ENCODE data around the gene SUCO. TPM values are rescaled to one million over a fixed set of nuclear protein-coding genes. Genes with fewer than 3 reads are reported as not detected.

SUCO gene
- total and polyA plus RNA-seq, 2 donors (not counting 3 experiments of a cell fraction or from before 2014, with no cell fraction given), result 5.1 to 27.2 TPM

GRCh38 chr1:172628401-172628800 is 95.5 kb downstream of the SUCO start:
- no TSS peak for BruUV-seq (replicated peaks)
- Histone ChIP-seq H3K27me3 (ENCODE audit: control insufficient read depth in 2 of 2, insufficient read depth in 2 of 2, low read length in 2 of 2) (no peaks in the 10 kb centered on the region), H3K4me1 (ENCODE audit: control insufficient read depth, extremely low read depth, insufficient read depth, low read length) (no peaks in the 10 kb centered on the region), H3K9me3 (replicated peaks; ENCODE audit: control insufficient read depth, insufficient read depth, low read length) (no peaks in the 10 kb centered on the region), H4K20me1 (replicated peaks; ENCODE audit: control insufficient read depth, extremely low read depth, insufficient read depth, low read length) (no peaks in the 10 kb centered on the region), H3K9me1 (replicated peaks; ENCODE audit: control insufficient read depth, extremely low read depth, insufficient read depth, low read length) (no peaks in the 10 kb centered on the region), H3K9ac (replicated peaks; ENCODE audit: extremely low read depth, insufficient read depth, low read length) (no peak overlapping the region), H2AFZ (ENCODE audit: low read depth, low read length) (no peak overlapping the region), H3K27ac (ENCODE audit: insufficient read depth, low read depth, low read length) (no peak overlapping the region), H3K4me2 (ENCODE audit: insufficient read depth, low read length) (no peak overlapping the region), H3K36me3 (ENCODE audit: control insufficient read depth in 2 of 2, extremely low read depth in 1 of 2, insufficient read depth in 2 of 2, low read length in 2 of 2) (no peaks in the 10 kb centered on the region), H3K4me3 (replicated peaks in 1 of 3; ENCODE audit: insufficient read depth in 1 of 3, low read depth in 1 of 3, low read length in 3 of 3) (no peak overlapping the region), H3K79me2 (ENCODE audit: control insufficient read depth, insufficient read depth, low read length) (no peaks in the 10 kb centered on the region)
- TF ChIP-seq GATA2 (IDR thresholded peaks at IDR 0.05; ENCODE audit: insufficient read depth, insufficient read length, low read depth, low read length), result no peak
- TF ChIP-seq, protein P1, sequence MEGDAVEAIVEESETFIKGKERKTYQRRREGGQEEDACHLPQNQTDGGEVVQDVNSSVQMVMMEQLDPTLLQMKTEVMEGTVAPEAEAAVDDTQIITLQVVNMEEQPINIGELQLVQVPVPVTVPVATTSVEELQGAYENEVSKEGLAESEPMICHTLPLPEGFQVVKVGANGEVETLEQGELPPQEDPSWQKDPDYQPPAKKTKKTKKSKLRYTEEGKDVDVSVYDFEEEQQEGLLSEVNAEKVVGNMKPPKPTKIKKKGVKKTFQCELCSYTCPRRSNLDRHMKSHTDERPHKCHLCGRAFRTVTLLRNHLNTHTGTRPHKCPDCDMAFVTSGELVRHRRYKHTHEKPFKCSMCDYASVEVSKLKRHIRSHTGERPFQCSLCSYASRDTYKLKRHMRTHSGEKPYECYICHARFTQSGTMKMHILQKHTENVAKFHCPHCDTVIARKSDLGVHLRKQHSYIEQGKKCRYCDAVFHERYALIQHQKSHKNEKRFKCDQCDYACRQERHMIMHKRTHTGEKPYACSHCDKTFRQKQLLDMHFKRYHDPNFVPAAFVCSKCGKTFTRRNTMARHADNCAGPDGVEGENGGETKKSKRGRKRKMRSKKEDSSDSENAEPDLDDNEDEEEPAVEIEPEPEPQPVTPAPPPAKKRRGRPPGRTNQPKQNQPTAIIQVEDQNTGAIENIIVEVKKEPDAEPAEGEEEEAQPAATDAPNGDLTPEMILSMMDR (IDR thresholded peaks at IDR 0.05; ENCODE audit: extremely low read depth in 1 of 2, insufficient read depth in 1 of 2, low read depth in 1 of 2, low read length in 2 of 2), result no peak
- TF ChIP-seq, protein P2, sequence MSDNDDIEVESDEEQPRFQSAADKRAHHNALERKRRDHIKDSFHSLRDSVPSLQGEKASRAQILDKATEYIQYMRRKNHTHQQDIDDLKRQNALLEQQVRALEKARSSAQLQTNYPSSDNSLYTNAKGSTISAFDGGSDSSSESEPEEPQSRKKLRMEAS (IDR thresholded peaks at IDR 0.05; ENCODE audit: insufficient read depth, insufficient read length), result no peak
- no peak for TF ChIP-seq POLR2A (IDR thresholded peaks at IDR 0.05; ENCODE audit: low read depth, low read length)
- no peak for TF ChIP-seq POLR2AphosphoS5 (IDR thresholded peaks at IDR 0.05; ENCODE audit: insufficient read depth, low read depth, low read length)
- no peak for FAIRE-seq
- DNase-seq (ENCODE audit: low read depth, low spot score), result no peak
- intact Hi-C loops (cut with micrococcal nuclease) (no loop called here), dilution Hi-C loops (cut with MboI; ENCODE audit: extremely low pct_ligation_motif_present, low sequenced_read_pairs) (no loop called here)
- ChIA-PET POLR2A (no interaction called here), CTCF (no interaction called here)

DNA sequence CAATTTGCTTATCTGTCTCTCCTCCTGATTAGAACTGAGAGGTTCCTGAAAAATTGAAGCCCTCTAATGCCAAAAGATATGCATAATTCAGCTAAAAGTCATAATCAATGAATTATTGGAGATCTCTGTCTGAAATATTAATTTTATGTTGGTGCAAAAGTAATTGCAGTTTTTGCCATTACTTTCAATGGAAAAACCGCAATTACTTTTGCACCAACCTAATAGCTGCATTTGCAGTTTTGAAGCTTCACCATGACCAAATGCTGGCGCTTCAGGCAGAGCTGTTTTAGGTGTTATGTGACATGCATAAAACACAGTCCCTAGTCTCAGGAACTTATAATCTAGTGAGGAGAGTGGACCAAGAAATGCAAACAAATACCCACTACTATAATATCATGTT is 96.2 kb downstream of the SUCO start:
- no peaks in the 10 kb centered on the region for H3K9me3 ChIP-seq (replicated peaks; ENCODE audit: control insufficient read depth, insufficient read depth, low read length)
- dilution Hi-C loops (cut with MboI; ENCODE audit: extremely low pct_ligation_motif_present, low sequenced_read_pairs), result no loop called here
- H3K4me2 ChIP-seq (ENCODE audit: insufficient read depth, low read length), result no peak overlapping the region
- BruUV-seq (replicated peaks), result no TSS peak
- POLR2A ChIA-PET, result no interaction called here
- no peaks in the 10 kb centered on the region for H3K9me1 ChIP-seq (replicated peaks; ENCODE audit: control insufficient read depth, extremely low read depth, insufficient read depth, low read length)
- FAIRE-seq (no peak), DNase-seq (ENCODE audit: low read depth, low spot score) (no peak)
- H3K9ac ChIP-seq (replicated peaks; ENCODE audit: extremely low read depth, insufficient read depth, low read length), result no peak overlapping the region
- no peaks in the 10 kb centered on the region for H4K20me1 ChIP-seq (replicated peaks; ENCODE audit: control insufficient read depth, extremely low read depth, insufficient read depth, low read length)
- CTCF ChIA-PET, result interaction anchor here (1.0 kb wide), 1 partner anchor 627 kb away, joined by 3 read pairs; no protein-coding TSS in a partner anchor
- H3K27ac ChIP-seq (ENCODE audit: insufficient read depth, low read depth, low read length), result no peak overlapping the region
- TF ChIP-seq, protein P2 (IDR thresholded peaks at IDR 0.05; ENCODE audit: insufficient read depth, insufficient read length), result no peak
- TF ChIP-seq GATA2 (IDR thresholded peaks at IDR 0.05; ENCODE audit: insufficient read depth, insufficient read length, low read depth, low read length) (no peak), JUN (IDR thresholded peaks at IDR 0.05; ENCODE audit: borderline replicate concordance, insufficient read depth, insufficient read length, low read depth) (no peak), POLR2AphosphoS5 (IDR thresholded peaks at IDR 0.05; ENCODE audit: insufficient read depth, low read depth, low read length) (no peak), FOS (IDR thresholded peaks at IDR 0.05; ENCODE audit: borderline replicate concordance, insufficient read depth, low read length) (no peak), MYC (IDR thresholded peaks at IDR 0.05; ENCODE audit: low read depth, low read length) (no peak), POLR2A (IDR thresholded peaks at IDR 0.05; ENCODE audit: low read depth, low read length) (no peak), EZH2 (IDR thresholded peaks at IDR 0.05; ENCODE audit: borderline replicate concordance, low read depth, low read length, severe bottlenecking) (no peak)
- TF ChIP-seq, protein P1 (IDR thresholded peaks at IDR 0.05; ENCODE audit: extremely low read depth in 1 of 2, insufficient read depth in 1 of 2, low read depth in 1 of 2, low read length in 2 of 2), result no peak
- no peaks in the 10 kb centered on the region for H3K36me3 ChIP-seq (ENCODE audit: control insufficient read depth in 2 of 2, extremely low read depth in 1 of 2, insufficient read depth in 2 of 2, low read length in 2 of 2)
- intact Hi-C loops (cut with micrococcal nuclease), result no loop called here
- no peaks in the 10 kb centered on the region for H3K4me1 ChIP-seq (ENCODE audit: control insufficient read depth, extremely low read depth, insufficient read depth, low read length)
- no peaks in the 10 kb centered on the region for H3K79me2 ChIP-seq (ENCODE audit: control insufficient read depth, insufficient read depth, low read length)
- no peak overlapping the region for H3K4me3 ChIP-seq (replicated peaks in 1 of 3; ENCODE audit: insufficient read depth in 1 of 3, low read depth in 1 of 3, low read length in 3 of 3)
- H3K27me3 ChIP-seq (ENCODE audit: control insufficient read depth in 2 of 2, insufficient read depth in 2 of 2, low read length in 2 of 2), result no peaks in the 10 kb centered on the region
- H2AFZ ChIP-seq (ENCODE audit: low read depth, low read length), result no peak overlapping the region
